ENCODE measurements around the gene TFB2M.

DNA sequence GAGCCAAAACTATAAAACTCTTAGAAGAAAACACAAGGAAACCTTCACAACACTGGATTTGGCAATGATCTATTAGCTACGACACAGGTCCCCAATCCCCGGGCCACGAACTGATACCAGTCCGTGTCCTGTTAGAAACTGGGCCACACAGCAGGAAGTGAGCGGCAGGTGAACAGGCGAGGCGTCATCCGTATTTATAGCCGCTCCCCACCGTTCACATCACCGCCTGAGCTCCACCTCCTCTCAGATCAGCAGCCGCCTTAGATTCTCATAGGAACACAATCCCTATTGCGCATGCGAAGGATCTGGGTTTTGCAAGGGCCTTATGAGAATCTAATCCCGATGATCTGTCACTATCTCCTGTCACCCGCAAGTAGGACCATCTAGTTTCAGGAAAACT is 11.9 kb downstream of the TFB2M start:
- TF ChIP-seq PAX8 (IDR thresholded peaks at IDR 0.05) (no peak), JUNB (IDR thresholded peaks at IDR 0.05) (no peak), POLR2AphosphoS5 (IDR thresholded peaks at IDR 0.05; ENCODE audit: low read length) (no peak), POLR2A (IDR thresholded peaks at IDR 0.05; ENCODE audit: low read depth, low read length) (no peak), RFX5 (IDR thresholded peaks at IDR 0.05; ENCODE audit: low read depth, low read length) (no peak), EGR1 (IDR thresholded peaks at IDR 0.05; ENCODE audit: borderline replicate concordance in 1 of 2, low read depth in 2 of 2, low read length in 2 of 2) (no peak), CTCF (IDR thresholded peaks at IDR 0.05 in 2 of 3, conservative IDR thresholded peaks at IDR 0.05 in 1 of 3; ENCODE audit: control insufficient read depth in 2 of 3, extremely low read depth in 1 of 3, insufficient read depth in 1 of 3, low read depth in 3 of 3, low read length in 3 of 3) (no peak), BCL3 (IDR thresholded peaks at IDR 0.05; ENCODE audit: borderline replicate concordance, insufficient read depth, low read depth, low read length, poor library complexity, severe bottlenecking) (no peak), NR2C1 (IDR thresholded peaks at IDR 0.05) (no peak)
